Measurements from ENCODE around the gene SETD2.
"Not testable (repeated sequence)": the region's sequence is repeated elsewhere in the genome, so short reads cannot be mapped to it uniquely, and the experiment has no call there.

Gene SETD2

DNA sequence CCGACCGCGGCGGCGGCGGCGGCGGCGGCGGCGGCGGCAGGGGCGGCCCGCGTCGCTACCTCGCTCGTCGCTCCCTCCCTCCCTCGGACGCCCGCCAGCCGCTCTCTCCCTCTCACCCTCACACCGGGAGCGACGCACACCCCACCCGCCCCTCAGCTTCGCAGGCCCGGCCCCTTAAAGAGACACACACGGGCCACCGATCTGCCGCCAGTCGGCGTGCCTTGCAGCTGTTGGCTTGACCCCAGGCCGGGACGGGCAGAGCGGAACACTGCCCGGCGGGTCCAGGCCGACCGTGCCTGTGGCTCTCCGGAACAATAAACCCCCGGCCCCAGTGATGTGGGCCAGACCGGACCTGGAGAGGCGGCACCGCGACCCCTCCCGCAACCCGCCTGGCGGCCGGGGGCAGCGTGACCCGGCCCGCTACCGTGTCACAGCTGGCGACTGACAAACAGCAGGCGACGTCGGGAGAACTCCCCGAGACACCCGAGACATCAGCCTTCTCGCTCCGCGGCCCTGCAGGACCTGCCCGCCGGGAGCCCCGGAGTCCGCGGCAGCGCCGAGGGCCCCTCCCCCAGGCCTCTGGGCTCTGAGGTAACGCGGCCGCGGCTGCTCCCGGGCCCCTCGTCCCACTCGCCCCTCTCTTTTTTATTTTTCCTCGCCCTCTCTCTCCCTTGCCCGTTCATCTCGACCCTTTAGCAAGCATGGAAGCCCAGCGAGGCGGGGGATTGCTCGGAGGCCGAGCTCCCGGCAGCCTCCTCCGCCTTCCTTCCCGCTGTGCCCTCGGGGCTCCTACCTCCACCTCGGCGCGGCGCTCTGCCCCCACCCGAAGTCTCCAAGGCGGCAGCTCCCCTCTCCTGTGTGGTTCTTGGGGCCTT lies at the start of gene SETD2:
TSS of gene SETD2 (minus strand) at position 107 of the 875 bp plus-strand sequence. CDS start 189 bp downstream, outside the sequence.
- DNase-seq, result peak; percentile 40

DNA sequence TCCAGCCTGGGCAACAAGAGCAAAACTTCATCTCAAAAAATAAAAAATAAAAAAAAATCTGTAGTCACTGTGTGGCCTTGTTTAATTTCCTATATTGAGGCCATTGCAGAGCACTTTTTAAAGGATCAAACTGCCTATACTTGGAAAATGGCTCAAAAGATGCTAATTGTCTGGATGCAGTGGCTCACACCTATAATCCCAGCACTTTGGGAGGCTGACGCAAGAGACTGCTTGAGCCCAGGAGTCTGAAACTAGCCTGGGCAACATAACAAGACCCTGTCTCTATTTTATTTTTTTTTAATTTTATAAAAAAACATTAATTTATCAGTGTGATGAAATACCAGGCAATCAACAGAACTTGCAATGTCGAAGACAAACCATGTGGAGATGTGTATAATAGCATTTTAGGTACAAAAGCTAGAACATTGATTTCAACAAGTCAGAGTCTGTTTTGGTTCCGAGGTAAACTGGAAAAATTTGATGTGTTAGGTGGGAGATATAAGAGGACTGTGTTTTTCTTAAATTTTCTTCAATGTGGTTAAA lies 47.0 kb upstream of the SETD2 start:
- DNase-seq, result no peak

GRCh38 chr3:47206022-47206421 lies 42.1 kb upstream of the SETD2 start:
- DNase-seq, result not testable (repeated sequence)

GRCh38 chr3:47204875-47205274 lies 41.0 kb upstream of the SETD2 start:
- no peak for DNase-seq

DNA sequence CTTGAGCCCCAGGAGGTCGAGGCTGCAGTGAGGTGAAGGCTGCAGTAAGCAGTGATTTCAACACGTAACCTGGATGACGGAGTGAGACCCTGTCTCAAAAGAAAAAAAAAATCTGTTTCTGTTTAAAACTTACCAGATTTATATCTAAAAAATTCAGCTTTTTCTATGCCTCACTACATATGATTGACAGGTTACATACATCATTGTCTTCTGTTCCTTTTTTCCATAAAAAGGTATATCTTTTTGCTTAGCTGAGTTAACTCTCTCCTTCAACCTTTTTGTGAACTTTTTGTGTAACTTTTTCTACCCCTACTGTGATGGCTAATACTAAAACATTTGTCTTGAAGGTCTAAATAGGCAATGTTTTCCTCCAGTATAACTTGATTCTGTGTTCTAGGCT lies 38.6 kb upstream of the SETD2 start:
- no peak for DNase-seq

GRCh38 chr3:47197287-47197686 lies 33.4 kb upstream of the SETD2 start:
- no peak for DNase-seq

- no peak for DNase-seq
These were observed 31.1 kb upstream of the SETD2 start for GRCh38 chr3:47194994-47195393.

DNA sequence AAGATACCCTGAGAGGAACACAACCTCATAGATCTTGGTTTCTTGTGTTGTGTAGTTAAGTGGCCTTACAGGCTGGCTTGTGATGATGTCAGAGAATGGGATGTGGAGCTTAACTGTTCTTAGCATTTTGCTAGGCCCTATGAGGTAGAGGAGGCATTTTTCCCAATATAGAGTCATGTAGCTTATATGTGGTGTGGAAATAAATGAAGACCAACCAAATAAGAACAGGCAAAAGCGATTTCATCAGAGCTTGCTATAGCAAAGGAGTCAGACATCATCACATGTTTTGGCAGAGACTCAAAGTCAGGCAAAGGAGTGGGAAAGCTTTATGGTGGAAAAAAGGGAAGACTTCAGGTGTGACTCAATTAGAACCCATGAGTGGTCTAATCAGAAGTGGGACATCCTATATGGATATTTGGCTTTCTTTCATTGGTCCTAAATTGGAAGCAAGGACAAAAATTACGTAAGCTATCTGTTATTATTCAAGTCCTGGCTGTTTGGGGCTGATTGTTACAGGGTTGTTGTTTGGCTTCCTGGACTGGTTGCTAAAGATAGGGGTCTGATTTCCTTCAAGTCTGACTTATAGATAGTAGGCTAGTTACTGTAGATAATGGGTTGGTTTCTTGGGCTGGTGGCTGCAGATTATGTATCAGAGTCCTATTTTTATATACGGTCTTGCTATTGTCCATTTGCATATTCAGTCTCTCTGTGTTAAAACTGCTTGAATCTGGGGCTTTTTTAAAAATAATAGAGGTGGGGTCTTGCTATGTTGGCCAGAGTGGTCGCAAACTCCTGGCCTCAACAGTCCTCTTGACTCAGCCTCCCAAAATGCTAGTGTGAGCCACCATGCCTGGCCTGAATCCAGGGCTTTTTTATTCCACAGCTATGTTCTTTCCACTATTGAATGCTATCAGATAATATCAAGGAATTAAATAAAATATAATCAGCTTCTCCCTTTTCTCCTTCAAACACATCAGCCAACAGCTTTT lies 30.3 kb upstream of the SETD2 start:
- DNase-seq, result no peak

DNA sequence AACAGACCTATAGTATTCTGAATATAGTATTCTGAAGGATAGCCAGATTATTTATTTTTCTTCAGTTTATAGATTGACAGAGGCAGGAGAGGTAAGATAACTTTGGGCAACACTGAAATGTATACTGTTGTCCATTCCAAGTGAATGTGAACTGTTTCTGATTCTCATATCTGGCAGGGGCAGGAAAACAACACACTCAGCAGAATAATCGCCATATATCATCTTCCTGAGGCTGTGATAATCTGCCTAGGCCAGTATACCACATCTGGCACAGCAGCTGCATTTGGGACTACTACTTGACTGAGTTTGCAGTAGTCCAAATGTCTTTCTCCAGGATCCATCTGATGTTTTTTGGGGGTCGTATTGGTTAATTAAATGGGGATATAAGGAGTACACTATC lies 22.4 kb upstream of the SETD2 start:
- DNase-seq, result no peak

DNA sequence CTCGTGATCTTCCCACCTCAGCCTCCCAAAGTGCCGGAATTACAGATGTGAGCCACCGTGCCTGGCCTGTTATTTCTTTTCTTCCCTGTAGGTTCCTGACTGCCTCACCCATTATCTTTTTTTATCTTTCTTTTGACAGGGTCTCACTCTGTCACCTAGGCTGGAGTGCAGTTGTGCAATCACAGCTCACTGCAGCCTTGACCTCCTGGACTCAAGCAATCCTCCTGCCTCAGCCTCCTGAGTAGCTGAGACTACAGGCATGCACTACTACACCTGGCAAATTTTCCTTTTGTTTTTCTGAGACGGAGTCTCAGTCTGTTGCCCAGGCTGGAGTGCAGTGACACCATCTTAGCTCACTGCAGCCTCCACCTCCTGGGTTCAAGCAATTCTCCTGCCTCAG lies 17.8 kb upstream of the SETD2 start:
- DNase-seq, result not testable (repeated sequence)

- not testable (repeated sequence) for DNase-seq
These were observed 16.1 kb upstream of the SETD2 start for GRCh38 chr3:47180011-47180410.

DNA sequence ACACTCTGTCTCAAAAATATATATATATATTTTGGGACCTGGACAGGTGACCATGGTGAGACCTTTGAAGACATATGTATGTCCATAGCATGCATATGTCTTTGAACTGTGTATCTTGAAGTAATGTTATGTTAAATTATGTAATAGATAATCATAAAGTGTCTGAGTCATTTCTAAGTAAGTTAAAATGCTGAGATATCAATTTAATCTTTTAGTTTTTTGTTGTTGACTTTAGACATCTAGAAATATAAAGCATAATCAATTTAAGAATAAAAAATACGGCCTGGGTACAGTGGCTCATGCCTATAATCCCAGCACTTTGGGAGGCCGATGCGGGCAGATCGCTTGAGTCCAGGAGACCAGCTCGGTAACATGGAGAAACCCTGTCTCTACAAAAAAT lies 12.7 kb upstream of the SETD2 start:
- DNase-seq, result no peak

- no peak for DNase-seq
These were observed 525 bp downstream of the SETD2 start for GRCh38 chr3:47163169-47164006.

GRCh38 chr3:47162697-47163168 lies 1.2 kb downstream of the SETD2 start:
- no peak for DNase-seq

- DNase-seq, result no peak
These were observed 1.8 kb downstream of the SETD2 start for GRCh38 chr3:47161983-47162696.

GRCh38 chr3:47159820-47160219 lies 4.1 kb downstream of the SETD2 start:
- no peak for DNase-seq

- DNase-seq, result no peak
These were observed 5.7 kb downstream of the SETD2 start for GRCh38 chr3:47158208-47158607.

GRCh38 chr3:47156396-47156795 lies 7.5 kb downstream of the SETD2 start:
- DNase-seq, result no peak

GRCh38 chr3:47152578-47152977 lies 11.3 kb downstream of the SETD2 start:
- no peak for DNase-seq

DNA sequence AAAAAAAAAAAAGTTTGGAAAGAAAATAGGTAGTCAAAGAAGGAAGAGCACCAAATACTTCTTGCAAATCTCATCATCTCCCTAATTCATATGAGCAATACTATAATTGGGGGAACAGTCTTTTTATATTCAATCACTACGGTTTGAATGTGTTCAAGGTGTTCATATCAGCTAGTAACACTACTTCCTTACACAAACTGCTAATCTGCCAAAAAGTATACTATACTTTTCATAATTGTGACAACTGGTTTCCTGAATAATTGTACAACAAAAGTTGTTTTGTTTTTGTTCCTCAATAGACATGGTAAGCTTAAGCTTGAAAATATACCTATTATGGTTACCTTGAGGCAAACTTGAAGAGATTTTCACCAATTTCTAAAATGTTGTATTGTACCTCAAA lies 12.1 kb downstream of the SETD2 start:
- no peak for DNase-seq

- no peak for DNase-seq
These were observed 14.5 kb downstream of the SETD2 start for GRCh38 chr3:47149339-47149933.
